ENCODE data around the gene AGAP5. TPM values are rescaled to one million over a fixed set of nuclear protein-coding genes. Genes with fewer than 3 reads are reported as not detected.
A peak's percentile ranks its signal among the peaks of the same experiment; 100 is the strongest.
"Not testable (repeated sequence)": the region's sequence is repeated elsewhere in the genome, so short reads cannot be mapped to it uniquely, and the experiment has no call there.

Gene AGAP5
- total RNA-seq: 2.7 TPM

- not testable (repeated sequence) for ATAC-seq
Observed at GRCh38 chr10:73697675-73698159, at the start of gene AGAP5. Gene AGAP5, minus strand, starts transcription at chr10:73698109. Its CDS starts 354 bp downstream, at chr10:73697755.

- no peak for ATAC-seq
Observed at GRCh38 chr10:73746721-73747120, 48.8 kb upstream of the AGAP5 start.

- peak; percentile 48 for ATAC-seq
Observed at GRCh38 chr10:73744664-73744975, 46.7 kb upstream of the AGAP5 start.

- peak; percentile 91 for ATAC-seq
Observed at GRCh38 chr10:73743905-73744663, 46.2 kb upstream of the AGAP5 start, which contains the start of gene SEC24C. Gene SEC24C, plus strand, starts transcription at chr10:73744372. Its CDS starts 2,461 bp downstream, at chr10:73746833.

GRCh38 chr10:73743327-73743904 is 45.5 kb upstream of the AGAP5 start:
- no peak for ATAC-seq

- no peak for ATAC-seq
Observed at GRCh38 chr10:73742454-73742734, 44.5 kb upstream of the AGAP5 start.

GRCh38 chr10:73740501-73741254 is 42.8 kb upstream of the AGAP5 start:
- ATAC-seq: not testable (repeated sequence)

GRCh38 chr10:73734796-73735305 is 36.9 kb upstream of the AGAP5 start:
- ATAC-seq: no peak

GRCh38 chr10:73734028-73734720 is 36.3 kb upstream of the AGAP5 start:
- no peak for ATAC-seq

GRCh38 chr10:73732931-73733623 is 35.2 kb upstream of the AGAP5 start:
- ATAC-seq: no peak

GRCh38 chr10:73732426-73732825 is 34.5 kb upstream of the AGAP5 start:
- no peak for ATAC-seq

- peak; percentile 7 for ATAC-seq
Observed at GRCh38 chr10:73731588-73732375, 33.9 kb upstream of the AGAP5 start.

GRCh38 chr10:73730153-73730906 is 32.4 kb upstream of the AGAP5 start:
- ATAC-seq: peak; percentile 87

- peak; percentile 33 for ATAC-seq
Observed at GRCh38 chr10:73729781-73730152, 31.9 kb upstream of the AGAP5 start.

- ATAC-seq: no peak
Observed at GRCh38 chr10:73723516-73723915, 25.6 kb upstream of the AGAP5 start.

- not testable (repeated sequence) for ATAC-seq
Observed at GRCh38 chr10:73720561-73720960, 22.7 kb upstream of the AGAP5 start.

- no peak for ATAC-seq
Observed at GRCh38 chr10:73717556-73717955, 19.6 kb upstream of the AGAP5 start.

GRCh38 chr10:73716251-73716650 is 18.3 kb upstream of the AGAP5 start:
- no peak for ATAC-seq

GRCh38 chr10:73715179-73716156 is 17.6 kb upstream of the AGAP5 start:
- ATAC-seq: not testable (repeated sequence)

Measured in esophagus mucosa (tissue), 1 donor.